ENCODE data around the gene CCDC181. TPM values are rescaled to one million over a fixed set of nuclear protein-coding genes. Genes with fewer than 3 reads are reported as not detected.

The CCDC181 gene
- total RNA-seq (2021; fragmentation: NEBNext Ultra II Directional; extraction: Animal tissue kit (Norgen Biotek cat#: 25700)) = not detected
- long read RNA-seq = 0 reads

- no peak within 1 kb of the TSS for H3K27ac Mint-ChIP-seq
- H3K9me3 Mint-ChIP-seq = no peaks in the 10 kb centered on the region
- H3K27me3 Mint-ChIP-seq (ENCODE audit: insufficient read depth) = peaks cover 22% of the 10 kb centered on the region
- no peaks in the 10 kb centered on the region for H3K36me3 Mint-ChIP-seq (ENCODE audit: low read depth)
- no peak for DNase-seq
- H3K4me3 Mint-ChIP-seq = peak within 1 kb of the TSS; percentile 81
- TF ChIP-seq, protein P1, sequence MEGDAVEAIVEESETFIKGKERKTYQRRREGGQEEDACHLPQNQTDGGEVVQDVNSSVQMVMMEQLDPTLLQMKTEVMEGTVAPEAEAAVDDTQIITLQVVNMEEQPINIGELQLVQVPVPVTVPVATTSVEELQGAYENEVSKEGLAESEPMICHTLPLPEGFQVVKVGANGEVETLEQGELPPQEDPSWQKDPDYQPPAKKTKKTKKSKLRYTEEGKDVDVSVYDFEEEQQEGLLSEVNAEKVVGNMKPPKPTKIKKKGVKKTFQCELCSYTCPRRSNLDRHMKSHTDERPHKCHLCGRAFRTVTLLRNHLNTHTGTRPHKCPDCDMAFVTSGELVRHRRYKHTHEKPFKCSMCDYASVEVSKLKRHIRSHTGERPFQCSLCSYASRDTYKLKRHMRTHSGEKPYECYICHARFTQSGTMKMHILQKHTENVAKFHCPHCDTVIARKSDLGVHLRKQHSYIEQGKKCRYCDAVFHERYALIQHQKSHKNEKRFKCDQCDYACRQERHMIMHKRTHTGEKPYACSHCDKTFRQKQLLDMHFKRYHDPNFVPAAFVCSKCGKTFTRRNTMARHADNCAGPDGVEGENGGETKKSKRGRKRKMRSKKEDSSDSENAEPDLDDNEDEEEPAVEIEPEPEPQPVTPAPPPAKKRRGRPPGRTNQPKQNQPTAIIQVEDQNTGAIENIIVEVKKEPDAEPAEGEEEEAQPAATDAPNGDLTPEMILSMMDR (IDR thresholded peaks at IDR 0.05) = no peak
- H3K4me1 Mint-ChIP-seq (ENCODE audit: low read depth) = no peaks in the 10 kb centered on the region; the same call in 1 of the 2 replicates
These were observed at the start of gene CCDC181 for GRCh38 chr1:169427081-169427641. Gene CCDC181 (minus strand): TSS chr1:169427474. CDS start chr1:169424927, 2,547 bp downstream.

DNA sequence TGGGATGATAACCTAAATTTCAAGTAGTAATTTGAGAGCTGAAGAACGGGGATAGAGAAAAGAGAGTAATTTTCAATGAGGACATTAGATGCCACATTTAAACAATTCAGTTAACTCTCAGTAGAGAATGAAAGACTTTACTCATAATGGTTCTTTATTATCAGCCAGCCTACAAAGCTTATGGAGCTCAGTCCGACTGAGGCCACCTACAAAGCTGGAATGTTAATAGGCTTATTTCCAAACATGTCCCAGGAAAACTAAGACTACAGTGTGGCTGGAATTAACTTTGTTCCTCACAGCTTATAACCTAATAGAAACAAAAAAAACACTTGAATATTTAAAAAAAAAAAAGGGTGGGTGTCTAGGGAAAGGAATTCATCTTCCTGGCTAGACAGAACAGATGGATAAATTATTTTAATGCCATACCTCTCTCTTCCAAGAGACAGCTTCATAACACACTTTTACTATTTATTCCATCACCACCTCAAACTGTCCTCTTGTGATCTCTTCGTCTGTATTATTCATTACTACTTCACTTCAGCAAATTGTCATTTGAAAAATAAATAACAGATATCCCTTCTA, 48.6 kb upstream of the CCDC181 start:
- Mint-ChIP-seq H3K9me3 (no peaks in the 10 kb centered on the region), H3K4me3 (no peak overlapping the region), H3K27ac (no peak overlapping the region), H3K36me3 (ENCODE audit: low read depth) (no peaks in the 10 kb centered on the region), H3K27me3 (ENCODE audit: insufficient read depth) (no peaks in the 10 kb centered on the region), H3K4me1 (ENCODE audit: low read depth) (peaks cover 4% of the 10 kb centered on the region)
- no peak for DNase-seq
- TF ChIP-seq, protein P1 (IDR thresholded peaks at IDR 0.05) = no peak

DNA sequence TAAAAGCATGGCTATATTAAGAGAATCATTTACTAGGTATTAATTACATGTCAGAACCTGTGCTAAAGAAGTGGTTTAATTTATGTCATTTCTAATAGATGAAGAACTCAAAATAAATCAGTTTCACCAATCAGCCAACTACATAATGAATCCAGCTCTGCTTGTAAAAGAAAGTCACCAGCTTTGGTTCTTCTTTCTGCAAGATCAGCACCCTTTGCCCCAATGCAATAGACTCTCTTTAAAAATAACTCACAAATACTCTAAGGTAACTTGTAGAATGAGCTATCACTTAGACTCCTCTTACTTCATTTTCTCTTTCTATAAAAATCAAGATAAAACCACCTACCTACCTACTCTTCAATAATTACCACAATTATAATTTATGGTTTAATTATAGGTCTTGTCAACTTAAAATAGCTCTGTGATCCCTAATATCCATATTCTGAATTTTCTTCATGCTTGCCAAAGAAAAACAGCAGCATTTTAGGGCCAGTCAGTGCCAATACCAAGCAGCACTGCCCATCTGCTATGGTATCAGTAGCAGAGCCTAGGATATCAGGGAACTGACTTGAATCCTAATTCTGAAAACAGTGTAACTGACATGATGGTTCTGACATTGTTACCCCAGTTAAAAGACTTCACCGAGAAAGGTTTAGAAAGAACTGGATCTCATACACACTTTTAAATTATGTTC, 47.2 kb upstream of the CCDC181 start:
- Mint-ChIP-seq H3K27me3 (ENCODE audit: insufficient read depth) (no peaks in the 10 kb centered on the region), H3K36me3 (ENCODE audit: low read depth) (no peaks in the 10 kb centered on the region), H3K4me3 (no peak overlapping the region), H3K27ac (no peak overlapping the region), H3K9me3 (no peaks in the 10 kb centered on the region), H3K4me1 (ENCODE audit: low read depth) (peaks cover 4% of the 10 kb centered on the region)
- TF ChIP-seq, protein P1 (IDR thresholded peaks at IDR 0.05) = no peak
- no peak for DNase-seq

DNA sequence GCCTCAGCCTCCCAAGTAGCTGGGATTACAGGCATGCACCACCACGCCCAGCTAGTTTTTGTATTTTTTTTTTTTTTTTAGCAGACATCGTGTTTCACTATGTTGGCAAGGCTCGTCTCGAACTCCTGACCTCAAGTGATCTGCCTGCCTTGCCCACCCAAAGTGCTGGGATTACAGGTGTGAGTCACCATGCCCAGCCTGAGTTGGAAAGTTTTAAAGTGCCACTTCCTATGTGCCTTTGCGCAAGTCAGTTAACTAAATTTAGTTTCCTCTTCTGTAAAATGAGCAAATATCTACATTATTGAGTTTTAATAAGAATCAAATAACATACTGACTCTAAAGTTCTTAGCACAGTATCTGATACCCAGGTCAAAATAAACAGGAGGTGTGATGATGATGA, 46.1 kb upstream of the CCDC181 start:
- Mint-ChIP-seq H3K27ac (no peak overlapping the region), H3K4me1 (ENCODE audit: low read depth) (peaks cover 10% of the 10 kb centered on the region), H3K4me3 (no peak overlapping the region), H3K27me3 (ENCODE audit: insufficient read depth) (no peaks in the 10 kb centered on the region), H3K36me3 (ENCODE audit: low read depth) (no peaks in the 10 kb centered on the region), H3K9me3 (no peaks in the 10 kb centered on the region)
- TF ChIP-seq, protein P1 (IDR thresholded peaks at IDR 0.05) = no peak
- DNase-seq = no peak

DNA sequence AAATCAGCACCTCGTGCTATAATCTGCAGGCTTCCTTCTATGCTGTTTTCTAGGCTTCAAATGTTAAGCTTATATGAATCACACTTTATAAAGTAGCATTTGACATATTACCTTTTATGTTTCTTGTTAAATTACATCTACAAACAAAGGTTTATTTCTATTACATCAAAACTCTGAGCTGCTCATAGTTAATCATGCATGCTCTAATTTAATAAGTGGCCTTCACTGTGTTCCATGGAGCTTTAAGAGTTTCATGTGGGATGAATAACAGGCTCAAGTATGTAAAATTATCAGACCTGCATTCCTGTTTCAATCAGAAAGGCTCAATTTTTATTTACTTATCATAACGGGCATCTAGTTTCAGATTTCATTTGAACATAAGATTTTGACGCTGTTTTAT, 45.5 kb upstream of the CCDC181 start:
- no peaks in the 10 kb centered on the region for H3K27me3 Mint-ChIP-seq (ENCODE audit: insufficient read depth)
- no peaks in the 10 kb centered on the region for H3K9me3 Mint-ChIP-seq
- no peaks in the 10 kb centered on the region for H3K36me3 Mint-ChIP-seq (ENCODE audit: low read depth)
- H3K4me1 Mint-ChIP-seq (ENCODE audit: low read depth) = peaks cover 10% of the 10 kb centered on the region
- DNase-seq = no peak
- TF ChIP-seq, protein P1 (IDR thresholded peaks at IDR 0.05) = no peak
- no peak overlapping the region for H3K27ac Mint-ChIP-seq
- no peak overlapping the region for H3K4me3 Mint-ChIP-seq

All from HFFc6 (cell line).